H1 (cell line): Measurements from ENCODE around the gene NUP155. TPM values are rescaled to one million over a fixed set of nuclear protein-coding genes. Genes with fewer than 3 reads are reported as not detected.

Experiments
- ATF3 ChIP-seq: IDR thresholded peaks from 2 replicates; pipeline ENCODE4 v1.6.1; 2011; ENCODE audit warnings: low read depth, mild to moderate bottlenecking, low read length; ENCODE audit not compliant: insufficient read depth
- BACH1 ChIP-seq: IDR thresholded peaks from 2 replicates; pipeline ENCODE4 v1.6.1; 2012; ENCODE audit warnings: low read length, improper control_type of control experiment
- CBX8 ChIP-seq: fragments of 300-800, 300-1000 bp; sonication (generic); IDR thresholded peaks from 2 replicates; pipeline ENCODE4 v1.7.1; 2016; ENCODE audit warnings: low read depth, low read length, borderline replicate concordance
- E2F6 ChIP-seq: IDR thresholded peaks from 2 replicates; pipeline ENCODE4 v1.6.1; 2012; ENCODE audit warnings: inconsistent platforms
- FOSL1 ChIP-seq: IDR thresholded peaks from 2 replicates; pipeline ENCODE4 v1.6.1; 2011; ENCODE audit warnings: mild to moderate bottlenecking, low read depth, low read length, moderate library complexity; ENCODE audit not compliant: insufficient read depth
- RFX5 ChIP-seq: IDR thresholded peaks from 2 replicates; pipeline ENCODE4 v1.6.1; 2011; ENCODE audit warnings: low read depth, low read length, improper control_type of control experiment, borderline replicate concordance
- USF2 ChIP-seq: IDR thresholded peaks from 2 replicates; pipeline ENCODE4 v1.6.1; 2011; ENCODE audit warnings: low read length, improper control_type of control experiment
- ZNF274 ChIP-seq: IDR thresholded peaks from 2 replicates; pipeline ENCODE4 v1.7.0; 2012; ENCODE audit warnings: low read length, borderline replicate concordance; ENCODE audit errors: extremely low read depth
- polyA plus RNA-seq, 7 experiments: library from polyadenylated mRNA; depleted of rRNA in 3 of 7; stranded (reverse) in 5 of 7; unstranded in 2 of 7; fragments of >200 nt in 5 of 7; fragments of 200-250 nt in 2 of 7; gene quantifications; 1 replicate in 5 of 7; 2 replicates in 1 of 7; 4 replicates in 1 of 7; pipeline versions ENCODE4 v1.2.1 to v1.2.3, GENCODE V29; 2011 to 2013; ENCODE audit warnings: missing spikeins in 2 of 7, mixed read lengths in 2 of 7
- total RNA-seq: library from RNA; stranded (reverse); fragmentation: NEBNext Ultra II Directional; extraction: Animal tissue kit (Norgen Biotek cat#: 25700); gene quantifications from 2 replicates; pipeline ENCODE4 v1.2.1, GENCODE V29; 2021

Gene NUP155
- total and polyA plus RNA-seq, 2 of the 8 experiments (the other 6 are each of a cell fraction or from before 2014, with no cell fraction given) = 27.1 to 91.6 TPM

- TF ChIP-seq ZNF274 (no peak), FOSL1 (no peak; the same call in 1 of the 2 replicates), CBX8 (no peak), ATF3 (no peak), USF2 (no peak), RFX5 (no peak), E2F6 (peak; percentile 51; the same call in 1 of the 2 replicates), BACH1 (no peak)
These were observed 121.7 kb downstream of the NUP155 start, which contains the start of gene CPLANE1 (continued) for GRCh38 chr5:37248970-37249814.
